CD4-positive, alpha-beta memory T cell (primary cell): ENCODE results near the gene RRP7A. TPM values are rescaled to one million over a fixed set of nuclear protein-coding genes. Genes with fewer than 3 reads are reported as not detected.
"Not testable (repeated sequence)": the region's sequence is repeated elsewhere in the genome, so short reads cannot be mapped to it uniquely, and the experiment has no call there.

ENCODE experiments used
- CTCF ChIA-PET: fragments of 350-600 bp; sonication (Branson Sonifier 250); formaldehyde crosslinking; loops from one replicate; lab custom pipeline; 2021; ENCODE audit warnings: inconsistent platforms; ENCODE audit not compliant: partially characterized antibody; lab: Charles Lee
- POLR2A ChIA-PET: fragments of 350-600 bp; sonication (Branson Sonifier 250); formaldehyde crosslinking; loops from one replicate; lab custom pipeline; 2021; ENCODE audit not compliant: partially characterized antibody; lab: Charles Lee
- DNase-seq, 5 donors: peaks; one replicate each; pipeline versions ENCODE4 v3.0.0 to v3.0.0-alpha.2; 2020 to 2022; ENCODE audit warnings: mixed read lengths in 1 of 5
- H3K27ac ChIP-seq: one replicate; pipeline ENCODE4 v1.7.0; 2013; ENCODE audit warnings: low read depth, low read length
- H3K27me3 ChIP-seq: 2 replicates; pipeline ENCODE4 v1.7.0; 2013; ENCODE audit warnings: mild to moderate bottlenecking, low read length, moderate library complexity; ENCODE audit not compliant: insufficient read depth
- H3K36me3 ChIP-seq: 2 replicates; pipeline ENCODE4 v1.7.0; 2013; ENCODE audit warnings: mild to moderate bottlenecking, low read length, moderate library complexity; ENCODE audit not compliant: insufficient read depth
- H3K4me1 ChIP-seq: 2 replicates; pipeline ENCODE4 v1.7.0; 2013; ENCODE audit warnings: mild to moderate bottlenecking, low read length, moderate library complexity; ENCODE audit not compliant: insufficient read depth
- H3K4me3 ChIP-seq, 2 donors: one replicate each; pipeline ENCODE4 v1.7.0; 2013; ENCODE audit warnings: low read length in 2 of 2, mild to moderate bottlenecking in 1 of 2
- H3K9me3 ChIP-seq, 2 donors: one replicate each; pipeline ENCODE4 v1.7.0; 2013; ENCODE audit warnings: low read length in 2 of 2, control low read depth in 1 of 2; ENCODE audit not compliant: control insufficient read depth in 1 of 2
- H3K27ac Mint-ChIP-seq, 7 donors: one replicate each; pipeline ENCODE4 v1.8.0; 2020 to 2021; ENCODE audit warnings: mixed read lengths in 7 of 7, mild to moderate bottlenecking in 6 of 7, inconsistent platforms in 3 of 7, moderate library complexity in 3 of 7
- H3K27me3 Mint-ChIP-seq, 2 donors: one replicate each; pipeline ENCODE4 v1.8.0; 2020 to 2021; ENCODE audit warnings: mixed read lengths in 2 of 2
- H3K36me3 Mint-ChIP-seq, 2 donors: one replicate each; pipeline ENCODE4 v1.8.0; 2020 to 2021; ENCODE audit warnings: mixed read lengths in 2 of 2, inconsistent platforms in 1 of 2, mild to moderate bottlenecking in 1 of 2
- H3K4me1 Mint-ChIP-seq, 4 donors: one replicate each; pipeline ENCODE4 v1.8.0; 2020 to 2021; ENCODE audit warnings: mixed read lengths in 4 of 4, mild to moderate bottlenecking in 1 of 4
- H3K4me3 Mint-ChIP-seq, 8 donors: one replicate each; pipeline ENCODE4 v1.8.0; 2020 to 2021; ENCODE audit warnings: mixed read lengths in 8 of 8, mild to moderate bottlenecking in 7 of 8, moderate library complexity in 6 of 8, inconsistent platforms in 3 of 8
- H3K9me3 Mint-ChIP-seq, 8 donors: one replicate each; pipeline ENCODE4 v1.8.0; 2020 to 2021; ENCODE audit warnings: mixed read lengths in 8 of 8, mild to moderate bottlenecking in 5 of 8, inconsistent platforms in 3 of 8, moderate library complexity in 1 of 8
- intact Hi-C: fragments of 100-400 bp; cut with micrococcal nuclease; formaldehyde crosslinking; loops from one replicate; pipeline ENCODE4 v1.15.1; 2023
- polyA plus RNA-seq, 2 donors: library from polyadenylated mRNA; unstranded; fragments of 300-500 nt; fragmentation: Illumina TruSeq; gene quantifications; one replicate each; pipeline ENCODE4 v1.2.3, GENCODE V29; 2021
- total RNA-seq, 2 experiments: library from RNA; stranded (reverse); gene quantifications; one replicate each; pipeline ENCODE4 v1.2.3, GENCODE V29; 2021

RRP7A gene
- total and polyA plus RNA-seq, 4 experiments from 2014 or later = 56.9 to 104 (median 77.9) TPM

GRCh38 chr22:42511401-42511891 is 8.2 kb downstream of the RRP7A start:
- H3K4me3 ChIP-seq = no peak overlapping the region
- H3K9me3 Mint-ChIP-seq = no peaks in the 10 kb centered on the region
- H3K4me1 Mint-ChIP-seq = peaks cover 0 to 4% (median under 1%) of the 10 kb centered on the region in 4 donors
- H3K27ac ChIP-seq = no peak overlapping the region
- ChIA-PET POLR2A (no interaction called here), CTCF (no interaction called here)
- peaks cover 0 to 18% of the 10 kb centered on the region in 2 donors for H3K36me3 Mint-ChIP-seq
- H3K27me3 Mint-ChIP-seq = no peaks in the 10 kb centered on the region
- H3K27me3 ChIP-seq = no peaks in the 10 kb centered on the region
- DNase-seq = no peak
- no peaks in the 10 kb centered on the region for H3K4me1 ChIP-seq
- peaks cover 11% of the 10 kb centered on the region for H3K36me3 ChIP-seq
- no peaks in the 10 kb centered on the region for H3K9me3 ChIP-seq
- intact Hi-C loops = no loop called here
- H3K4me3 Mint-ChIP-seq = no peak overlapping the region
- H3K27ac Mint-ChIP-seq = peak overlapping the region in 2 of 7 donors; percentile 13 to 62

GRCh38 chr22:42509548-42509947 is 10.0 kb downstream of the RRP7A start:
- Mint-ChIP-seq H3K4me3 (no peak overlapping the region), H3K36me3 (peaks cover 0 to 16% of the 10 kb centered on the region in 2 donors), H3K27ac (peak overlapping the region in 3 of 7 donors; percentile 17 to 61 (median 23)), H3K4me1 (peaks cover 0 to 4% (median under 1%) of the 10 kb centered on the region in 4 donors), H3K9me3 (no peaks in the 10 kb centered on the region), H3K27me3 (no peaks in the 10 kb centered on the region)
- no peak for DNase-seq
- Histone ChIP-seq H3K9me3 (no peaks in the 10 kb centered on the region), H3K4me3 (no peak overlapping the region), H3K4me1 (no peaks in the 10 kb centered on the region), H3K27ac (no peak overlapping the region), H3K27me3 (no peaks in the 10 kb centered on the region), H3K36me3 (no peaks in the 10 kb centered on the region)
- ChIA-PET CTCF (interaction anchor here (0.7 kb wide), 1 partner anchor 272 kb away, joined by 3 read pairs; no protein-coding TSS in a partner anchor), POLR2A (no interaction called here)
- intact Hi-C loops = no loop called here

DNA sequence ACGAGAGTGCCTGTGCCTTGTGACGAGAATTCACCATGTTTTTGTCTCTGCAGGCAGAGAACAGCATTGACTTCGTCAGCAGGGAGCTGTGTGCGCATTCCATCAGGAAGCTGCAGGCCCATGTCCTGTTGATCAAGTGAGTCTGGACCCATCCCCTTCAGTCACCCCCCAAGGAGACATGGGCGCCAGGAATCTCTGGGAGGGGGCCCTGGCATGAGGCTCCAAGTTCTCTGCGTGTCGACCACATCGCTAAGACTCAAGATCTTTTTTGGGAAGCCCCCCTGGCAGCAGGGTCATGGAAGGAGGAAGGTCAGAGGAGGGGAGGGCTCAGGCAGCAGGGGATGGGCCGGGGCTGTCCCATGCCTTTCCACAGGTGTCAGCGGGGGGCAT is 10.6 kb downstream of the RRP7A start:
- H3K4me3 ChIP-seq, H3K36me3 ChIP-seq, H3K4me1 ChIP-seq, DNase-seq, H3K4me3 Mint-ChIP-seq, H3K4me1 Mint-ChIP-seq, intact Hi-C loops, POLR2A ChIA-PET, H3K9me3 Mint-ChIP-seq, H3K27ac ChIP-seq, H3K27me3 ChIP-seq, H3K9me3 ChIP-seq, H3K27me3 Mint-ChIP-seq, H3K27ac Mint-ChIP-seq, CTCF ChIA-PET: not testable (repeated sequence)
- peaks cover 0 to 13% of the 10 kb centered on the region in 2 donors for H3K36me3 Mint-ChIP-seq

DNA sequence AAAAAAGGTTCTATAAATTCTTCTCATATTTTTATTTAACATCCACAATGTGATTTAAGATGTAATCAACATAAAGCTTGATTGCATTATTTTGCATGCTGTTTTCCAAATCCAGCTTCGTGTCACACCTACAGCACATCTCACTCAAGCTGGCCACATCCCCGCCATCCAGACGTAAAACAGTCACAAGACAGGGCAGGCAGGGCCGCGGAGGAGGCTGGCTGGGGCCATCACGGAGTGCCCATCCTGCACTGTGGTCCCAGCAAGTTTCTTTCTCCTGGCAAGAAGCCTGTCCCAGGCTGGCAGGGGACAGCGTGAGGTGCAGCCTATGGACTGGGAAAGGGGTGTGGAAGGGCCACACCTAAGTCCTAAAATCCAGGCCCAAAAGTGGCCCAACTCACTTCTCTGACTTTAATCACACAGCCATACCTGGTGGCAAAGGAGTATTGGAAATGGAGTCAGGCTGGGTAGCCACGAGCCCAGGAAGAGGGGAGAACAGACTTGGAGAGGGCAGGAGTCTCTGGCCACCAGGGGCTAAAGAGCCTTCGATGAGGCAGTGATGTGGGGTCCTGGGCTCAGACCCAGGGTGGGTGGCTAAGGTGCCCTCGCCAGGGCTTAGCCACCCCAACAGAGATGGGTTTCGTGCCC is 11.1 kb downstream of the RRP7A start:
- H3K4me1 Mint-ChIP-seq, H3K4me1 ChIP-seq, H3K4me3 Mint-ChIP-seq, H3K36me3 ChIP-seq, intact Hi-C loops, CTCF ChIA-PET, H3K9me3 Mint-ChIP-seq, H3K27ac ChIP-seq, H3K9me3 ChIP-seq, H3K27me3 Mint-ChIP-seq, H3K4me3 ChIP-seq, H3K27me3 ChIP-seq, DNase-seq: not testable (repeated sequence)
- Mint-ChIP-seq H3K27ac (peak overlapping the region in 1 of 7 donors; percentile 75), H3K36me3 (peaks cover 0 to 13% of the 10 kb centered on the region in 2 donors)
- POLR2A ChIA-PET = interaction anchor here (0.9 kb wide), 1 partner anchor 62 kb away, joined by 5 read pairs; no protein-coding TSS in a partner anchor

DNA sequence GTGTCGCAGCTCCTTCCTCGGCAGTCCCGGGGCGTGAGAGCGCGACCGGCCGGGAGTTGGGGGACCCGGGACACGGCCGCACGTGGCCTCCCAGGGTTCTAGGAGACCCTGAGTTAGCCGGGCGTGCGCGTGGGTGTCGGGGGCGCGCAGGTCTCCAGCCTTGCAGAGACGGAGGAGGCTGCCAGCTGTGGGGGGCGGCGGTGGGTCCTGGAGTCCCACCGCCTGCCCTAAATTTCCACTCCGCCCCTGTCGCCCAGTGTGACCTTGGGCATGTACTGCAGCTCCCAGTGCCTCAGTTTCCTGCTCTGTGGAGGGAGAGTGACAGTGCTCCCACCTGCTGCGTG is 18.8 kb downstream of the RRP7A start:
- intact Hi-C loops = loop anchor here (2.0 kb wide), 1 partner anchor 52 kb away; the partner anchor contains the start of gene SERHL2
- ChIA-PET POLR2A (no interaction called here), CTCF (no interaction called here)
- H3K27ac Mint-ChIP-seq = peak overlapping the region in 1 of 7 donors; percentile 78
- H3K9me3 Mint-ChIP-seq = peaks cover 0 to 1% (median 0%) of the 10 kb centered on the region in 8 donors
- H3K27ac ChIP-seq = no peak overlapping the region
- DNase-seq = no peak
- H3K4me3 ChIP-seq = peak overlapping the region in 1 of 2 donors; percentile 33
- no peaks in the 10 kb centered on the region for H3K9me3 ChIP-seq
- peak overlapping the region in 6 of 8 donors; percentile 17 to 81 (median 42) for H3K4me3 Mint-ChIP-seq
- H3K27me3 ChIP-seq = no peaks in the 10 kb centered on the region
- peaks cover 6 to 18% (median 12%) of the 10 kb centered on the region in 4 donors for H3K4me1 Mint-ChIP-seq
- H3K36me3 Mint-ChIP-seq = no peaks in the 10 kb centered on the region
- no peaks in the 10 kb centered on the region for H3K36me3 ChIP-seq
- H3K27me3 Mint-ChIP-seq = no peaks in the 10 kb centered on the region
- peaks cover 7% of the 10 kb centered on the region for H3K4me1 ChIP-seq

GRCh38 chr22:42500161-42500835 is 19.3 kb downstream of the RRP7A start:
- Histone ChIP-seq H3K4me1 (peaks cover 7% of the 10 kb centered on the region), H3K4me3 (peak overlapping the region in 1 of 2 donors; percentile 33), H3K36me3 (no peaks in the 10 kb centered on the region), H3K27ac (no peak overlapping the region), H3K27me3 (no peaks in the 10 kb centered on the region), H3K9me3 (no peaks in the 10 kb centered on the region)
- peak; percentile 80 to 86 (median 82) for DNase-seq
- peak overlapping the region; percentile 61 to 82 (median 72) for H3K4me3 Mint-ChIP-seq
- H3K9me3 Mint-ChIP-seq = peaks cover 0 to 1% (median 0%) of the 10 kb centered on the region in 8 donors
- H3K36me3 Mint-ChIP-seq = no peaks in the 10 kb centered on the region
- intact Hi-C loops = loop anchor here (2.0 kb wide), 1 partner anchor 53 kb away; the partner anchor contains the start of gene SERHL2
- ChIA-PET CTCF (no interaction called here), POLR2A (no interaction called here)
- H3K27me3 Mint-ChIP-seq = no peaks in the 10 kb centered on the region
- H3K27ac Mint-ChIP-seq = peak overlapping the region in 4 of 7 donors; percentile 15 to 78 (median 51)
- peaks cover 6 to 18% (median 12%) of the 10 kb centered on the region in 4 donors for H3K4me1 Mint-ChIP-seq

DNA sequence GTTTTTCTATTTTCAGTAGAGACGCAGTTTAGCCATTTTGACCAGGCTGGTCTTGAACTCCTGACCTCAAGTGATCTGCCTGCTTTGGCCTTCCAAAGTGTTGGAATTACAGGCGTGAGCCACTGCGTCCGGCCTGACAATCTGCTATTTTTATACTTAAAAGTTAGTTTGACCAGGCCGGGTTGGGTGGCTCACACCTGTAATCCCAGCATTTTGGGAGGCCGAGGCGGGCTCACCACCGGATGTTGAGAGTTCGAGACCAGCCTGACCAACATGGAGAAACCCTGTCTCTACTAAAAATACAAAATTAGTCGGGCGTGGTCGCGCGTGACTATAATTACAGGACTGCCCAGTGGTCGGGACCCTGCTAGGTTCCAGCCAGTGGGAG is 19.8 kb downstream of the RRP7A start:
- CTCF ChIA-PET = interaction anchor here (1.0 kb wide), 1 partner anchor 27 kb away, joined by 3 read pairs; no protein-coding TSS in a partner anchor
- POLR2A ChIA-PET = interaction anchor here (1.4 kb wide), 1 partner anchor 55 kb away, joined by 3 read pairs; no protein-coding TSS in a partner anchor
- not testable (repeated sequence) for H3K27me3 Mint-ChIP-seq, H3K9me3 ChIP-seq, H3K9me3 Mint-ChIP-seq, H3K36me3 ChIP-seq, H3K4me3 ChIP-seq, H3K27me3 ChIP-seq, H3K36me3 Mint-ChIP-seq, H3K27ac ChIP-seq, H3K4me1 ChIP-seq
- H3K4me3 Mint-ChIP-seq = peak overlapping the region in 7 of 8 donors; percentile 35 to 70 (median 59)
- peak in 1 of 5 donors; percentile 43 for DNase-seq
- peak overlapping the region in 3 of 7 donors; percentile 47 to 78 (median 55) for H3K27ac Mint-ChIP-seq
- peaks cover 6 to 18% (median 12%) of the 10 kb centered on the region in 4 donors for H3K4me1 Mint-ChIP-seq
- intact Hi-C loops = loop anchor here (2.0 kb wide), 1 partner anchor 53 kb away; the partner anchor contains the start of gene SERHL2
